Activated CD4-positive, alpha-beta T cell treated with anti-CD3 and anti-CD28 coated beads, Interleukin-2, amount 50 U/mL, for 16 hours (primary cell): Measurements from ENCODE around the gene DNAJB6.

Source experiments
- DNase-seq: peaks from one replicate; pipeline ENCODE4 v3.0.0-alpha.2; 2020

The DNAJB6 gene

DNA sequence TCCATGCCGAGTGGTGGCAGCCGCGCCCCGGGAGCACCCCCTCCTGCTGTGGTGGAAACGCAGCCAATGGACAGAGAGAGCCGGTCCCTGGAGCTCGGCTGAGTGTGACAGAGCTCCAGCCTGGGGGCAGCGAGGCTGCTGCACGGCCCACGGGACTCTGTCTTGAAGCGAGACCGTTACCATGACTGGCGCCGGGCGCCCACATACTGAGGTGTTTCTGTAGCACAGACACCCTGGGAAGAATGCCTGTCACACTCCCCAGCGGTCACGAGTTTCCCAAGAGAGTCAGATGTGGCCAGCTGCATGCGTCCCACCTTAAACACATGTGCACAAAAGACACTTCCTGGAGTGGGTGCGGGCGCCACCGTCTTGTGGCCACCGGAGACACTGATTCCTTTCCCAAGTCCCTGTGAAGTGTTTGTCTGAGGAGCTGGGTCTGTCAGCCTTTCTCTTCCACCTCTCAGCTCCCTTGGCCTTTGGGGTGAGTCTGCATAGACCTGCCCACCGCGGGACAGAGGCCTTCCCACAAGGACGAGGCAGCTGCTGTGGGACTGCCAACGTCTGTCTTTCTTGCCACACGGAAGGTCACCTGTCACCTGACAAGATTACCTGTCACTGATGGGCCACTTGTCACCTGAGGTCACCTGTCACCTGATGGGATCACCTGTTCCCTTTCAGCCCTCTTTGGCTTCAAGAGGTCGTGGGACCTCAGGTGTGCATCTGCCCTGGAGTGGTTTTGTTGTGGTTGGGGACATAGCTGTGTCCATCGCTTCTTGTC lies 94.6 kb downstream of the DNAJB6 start:
- DNase-seq: no peak

DNA sequence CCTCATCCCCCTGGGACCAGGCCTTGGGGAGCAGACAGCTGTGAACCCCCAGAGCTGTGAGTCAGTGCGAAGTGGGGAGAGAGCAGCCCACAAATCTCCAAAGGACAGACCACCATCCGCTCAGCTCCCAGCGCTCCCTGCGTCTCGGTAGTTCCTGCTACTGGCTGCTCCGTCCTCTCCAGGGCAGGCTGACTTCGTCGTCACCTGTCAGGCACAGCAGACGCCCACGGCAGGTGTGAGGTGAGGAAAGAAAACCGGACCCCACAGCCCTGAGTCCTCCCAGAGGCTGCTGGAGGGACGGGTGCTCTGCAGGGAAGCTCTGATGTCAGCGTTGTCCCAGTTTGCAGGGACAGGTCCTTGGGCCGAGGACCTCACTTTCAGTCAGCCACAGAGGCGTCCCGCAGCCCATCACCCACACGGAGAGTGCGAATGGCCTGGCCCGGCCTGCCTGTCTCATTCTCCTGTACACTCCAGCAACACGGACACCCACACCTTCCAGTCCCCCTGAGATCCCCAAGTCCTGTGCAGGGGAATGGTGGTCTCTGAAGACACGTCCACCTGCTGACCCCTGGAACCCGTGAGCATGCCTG lies 95.2 kb downstream of the DNAJB6 start:
- DNase-seq: no peak

DNA sequence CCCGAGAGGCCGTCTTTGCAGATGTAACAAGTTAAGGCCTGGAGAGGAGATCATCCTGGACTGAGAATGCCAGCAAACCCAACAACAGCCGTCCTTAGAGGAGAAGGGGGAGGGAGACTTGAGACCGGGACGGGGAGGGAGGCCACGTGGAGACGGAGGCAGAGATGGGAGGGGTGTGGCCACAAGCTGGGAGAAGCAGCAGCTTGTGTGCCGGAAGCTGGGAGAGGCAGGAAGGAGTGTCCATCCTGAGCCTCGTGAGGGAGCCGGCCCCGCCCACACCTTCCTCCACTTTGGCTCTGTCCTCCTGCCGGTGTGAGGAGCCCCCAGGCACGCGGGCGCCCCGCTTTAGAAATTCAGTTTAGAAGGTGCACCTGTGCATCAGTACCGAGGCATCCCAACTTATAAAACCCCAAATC lies 95.7 kb downstream of the DNAJB6 start:
- peak; percentile 8 for DNase-seq

DNA sequence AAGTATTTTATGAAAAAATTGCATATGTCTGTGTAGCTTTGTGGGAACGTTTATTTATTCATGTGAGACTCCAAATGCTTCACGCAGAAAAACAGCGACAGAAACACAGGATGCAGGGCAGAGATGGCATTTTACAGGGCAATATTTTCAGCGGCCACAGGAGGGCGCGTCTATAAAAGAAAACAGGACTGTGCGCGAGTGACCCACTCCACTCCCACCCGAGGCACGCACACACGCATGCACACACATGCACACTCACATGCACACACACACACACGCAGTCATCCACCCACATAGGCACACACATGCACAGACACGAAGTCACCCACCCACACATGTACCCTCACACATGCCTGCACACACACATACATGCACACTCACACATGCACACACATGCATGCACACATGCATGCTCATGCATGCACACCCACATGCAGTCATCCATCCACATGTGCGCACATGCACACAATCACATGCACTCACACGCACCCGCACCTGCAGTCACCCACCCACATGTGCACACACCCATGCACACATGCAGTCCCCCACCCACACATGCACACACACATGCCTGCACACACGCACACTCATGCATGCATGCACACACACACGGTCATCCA lies 96.3 kb downstream of the DNAJB6 start:
- peak; percentile 49 for DNase-seq

DNA sequence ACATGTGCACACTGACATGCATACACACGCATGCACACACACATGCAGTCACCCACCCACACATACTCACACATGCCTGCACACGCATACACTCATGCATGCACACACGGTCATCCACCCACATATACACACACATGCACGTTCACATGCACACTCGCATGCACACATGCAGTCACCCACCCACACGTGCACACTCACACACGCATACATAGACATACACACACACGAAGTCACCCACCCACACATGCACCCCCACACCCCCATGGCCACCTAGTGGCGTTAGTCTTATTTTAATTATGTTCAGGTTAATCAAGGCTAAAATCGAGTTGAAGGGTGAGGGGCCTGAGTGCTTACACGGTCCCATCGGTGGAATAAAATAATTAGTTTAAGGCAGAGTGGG lies 96.8 kb downstream of the DNAJB6 start:
- DNase-seq: no peak

DNA sequence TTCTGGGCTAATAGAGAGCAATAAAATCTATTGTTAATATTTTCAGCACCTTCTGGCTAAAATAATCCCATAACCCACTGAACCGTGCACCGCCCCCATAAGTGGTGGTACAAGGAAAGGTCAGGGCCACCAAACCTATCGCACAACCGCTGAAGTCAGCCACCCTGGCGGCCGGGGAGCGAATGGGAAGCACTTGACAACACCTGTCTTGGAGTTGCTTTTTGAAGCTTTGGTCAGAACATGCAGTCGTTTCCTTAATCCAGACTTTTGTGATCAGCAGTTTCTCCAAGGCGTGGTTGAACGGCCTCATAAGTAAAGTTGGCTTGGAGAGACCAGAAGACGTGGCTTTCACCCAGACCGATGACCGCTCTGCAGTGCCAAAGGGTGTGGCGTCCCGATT lies 97.4 kb downstream of the DNAJB6 start:
- no peak for DNase-seq

DNA sequence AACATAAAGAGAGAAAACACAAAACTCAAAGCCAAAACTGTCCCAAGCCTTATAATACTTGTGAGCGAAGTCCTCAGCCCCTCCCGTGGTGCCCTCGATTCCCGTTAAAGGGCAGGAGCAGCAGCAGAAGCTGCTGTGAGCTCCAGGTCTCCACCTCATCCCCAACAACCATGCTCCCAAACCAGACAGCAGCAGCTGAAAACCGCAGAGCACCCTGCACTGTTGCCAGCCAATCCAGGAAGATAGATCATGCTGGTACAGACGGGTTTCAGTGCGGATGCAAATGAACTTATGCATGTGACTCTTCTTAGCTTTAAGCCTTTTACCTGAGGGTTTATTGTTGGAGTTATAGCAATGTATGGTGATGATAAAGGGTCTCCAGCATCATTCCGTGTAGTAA lies 97.9 kb downstream of the DNAJB6 start:
- no peak for DNase-seq

DNA sequence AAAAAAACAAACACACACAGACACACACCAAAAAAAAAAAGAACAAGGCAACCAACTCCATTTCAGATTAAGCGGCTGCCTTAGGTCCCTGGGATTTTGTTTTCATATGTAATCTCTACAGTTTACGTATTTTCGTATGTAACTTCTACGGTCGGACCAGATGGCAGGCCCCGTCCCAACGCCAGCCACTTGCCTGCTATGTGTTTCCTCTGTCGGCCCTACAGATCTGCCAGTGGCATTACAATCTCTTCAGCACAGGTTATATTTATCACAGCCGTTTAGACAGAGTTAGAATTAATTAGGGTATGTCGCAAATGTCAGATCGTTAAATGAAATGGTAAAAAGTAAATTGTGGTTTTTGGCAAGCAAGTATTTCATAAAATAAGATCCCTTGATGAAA lies 99.3 kb downstream of the DNAJB6 start:
- DNase-seq: no peak

DNA sequence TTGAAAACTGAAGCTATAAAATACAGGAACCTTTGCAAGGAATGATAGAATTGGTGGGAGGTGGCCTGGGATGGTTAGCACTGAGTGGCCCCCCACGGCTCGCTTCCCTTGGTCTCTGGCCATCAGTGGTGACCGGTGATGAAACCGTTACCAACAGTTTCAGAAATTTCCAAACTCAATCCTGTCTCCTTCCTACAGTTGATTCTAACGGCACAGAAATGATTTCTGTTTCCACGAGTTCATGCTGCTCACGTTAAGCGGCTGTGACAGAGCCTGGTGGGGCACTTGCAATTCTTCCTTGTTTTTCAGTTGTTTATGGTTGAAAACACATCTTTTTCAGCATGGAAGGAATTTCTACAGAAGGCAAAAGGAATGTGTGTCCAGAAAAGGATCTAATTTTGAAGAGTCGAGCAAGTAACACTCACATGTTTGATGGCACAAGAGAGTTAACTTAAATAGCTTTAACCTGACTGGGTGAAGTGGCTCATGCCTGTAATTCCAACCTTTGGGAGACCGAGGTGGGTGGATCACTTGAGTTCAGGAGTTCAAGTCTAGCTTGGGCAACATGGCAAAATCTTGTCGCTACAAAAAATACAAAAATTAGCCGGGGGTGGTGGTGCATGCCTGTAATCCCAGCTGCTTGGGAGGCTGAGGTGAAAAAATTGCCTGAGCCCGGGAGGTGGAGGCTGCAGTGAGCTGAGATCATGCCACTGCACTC lies 100.1 kb downstream of the DNAJB6 start:
- DNase-seq: no peak

DNA sequence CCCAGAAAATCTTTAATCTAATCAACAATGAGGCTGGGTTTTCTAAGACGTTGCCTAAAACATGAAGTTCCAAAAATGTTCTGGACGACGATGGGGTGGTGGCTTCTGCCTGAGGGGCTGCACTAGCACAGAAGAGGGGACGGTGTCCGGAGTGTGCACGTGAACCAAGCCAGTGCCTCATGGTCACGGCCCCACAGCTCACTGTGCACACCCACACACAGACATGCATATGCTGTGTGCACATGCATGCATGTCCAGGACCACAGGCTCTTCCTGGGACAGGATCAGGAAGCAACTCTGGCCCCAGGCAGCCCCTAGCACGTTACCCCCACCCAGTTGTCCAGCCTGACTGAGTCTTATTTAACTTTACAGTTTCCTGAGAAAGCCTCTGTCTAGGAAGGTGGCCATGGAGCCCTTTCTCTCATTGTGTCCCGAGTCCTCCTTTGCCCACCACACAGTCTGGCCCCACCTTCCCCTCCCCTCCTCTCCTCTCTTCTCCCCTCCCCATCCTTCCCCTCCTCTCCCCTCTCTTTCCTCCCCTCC lies 100.8 kb downstream of the DNAJB6 start:
- DNase-seq: no peak

DNA sequence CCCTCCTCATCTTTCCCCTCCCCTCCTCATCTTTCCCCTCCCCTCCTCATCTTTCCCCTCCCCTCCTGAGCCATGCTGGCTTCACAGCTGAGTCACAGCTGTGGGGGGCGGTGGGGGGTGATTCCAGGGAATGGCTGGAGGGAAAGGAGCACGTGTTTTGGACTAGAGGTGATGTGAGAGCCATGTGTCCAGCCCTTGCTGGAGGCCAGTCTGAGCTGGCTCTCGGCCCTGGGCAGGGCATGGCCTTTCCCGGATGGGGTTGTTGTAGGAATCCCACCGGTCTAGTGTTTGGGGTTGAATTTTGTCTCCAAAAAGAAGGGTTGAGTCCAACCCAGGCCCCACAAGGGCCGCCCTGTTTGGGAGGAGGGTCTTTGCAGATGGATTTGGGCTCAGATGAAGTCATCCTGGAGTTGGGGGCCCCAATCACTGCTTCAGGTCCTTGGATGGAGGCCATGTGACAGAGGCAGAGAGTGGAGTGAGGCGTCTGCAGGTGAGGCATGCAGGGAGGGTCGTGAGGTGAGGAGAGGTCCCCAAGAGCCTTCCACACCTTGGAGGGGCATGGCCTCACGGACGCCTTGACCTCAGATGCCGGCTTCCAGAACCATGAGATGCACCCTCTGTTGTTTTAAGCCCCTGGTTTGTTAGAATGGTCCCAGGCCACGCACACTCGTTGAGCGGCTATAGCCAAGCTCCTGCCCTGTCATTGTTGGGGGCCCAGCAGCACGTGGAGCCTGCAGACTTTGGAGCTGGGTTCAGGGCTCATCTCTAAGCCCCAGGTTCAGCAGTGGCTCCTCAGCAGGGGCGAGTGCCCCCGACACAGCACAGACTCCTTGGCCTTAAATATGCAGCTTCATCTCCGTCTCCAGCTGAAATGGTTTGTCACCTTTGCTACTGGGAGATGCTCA lies 101.6 kb downstream of the DNAJB6 start:
- no peak for DNase-seq

DNA sequence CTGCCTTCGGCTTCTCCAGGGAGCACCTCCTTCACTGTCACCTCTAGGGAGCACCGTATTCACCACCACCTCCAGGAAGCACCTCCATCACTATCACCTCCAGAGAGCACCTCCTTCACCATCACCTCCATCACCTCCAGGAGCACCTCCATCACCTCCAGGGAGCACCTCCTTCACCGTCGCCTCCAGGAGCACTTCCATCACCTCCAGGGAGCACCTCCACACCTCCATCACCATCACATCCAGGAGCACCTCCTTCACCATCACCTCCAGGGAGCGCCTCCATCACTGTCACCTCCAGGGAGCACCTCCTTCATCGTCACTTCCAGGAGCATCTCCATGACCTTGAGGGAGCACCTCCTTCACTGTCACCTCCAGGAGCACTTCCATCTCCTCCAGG lies 102.3 kb downstream of the DNAJB6 start:
- DNase-seq: no peak

DNA sequence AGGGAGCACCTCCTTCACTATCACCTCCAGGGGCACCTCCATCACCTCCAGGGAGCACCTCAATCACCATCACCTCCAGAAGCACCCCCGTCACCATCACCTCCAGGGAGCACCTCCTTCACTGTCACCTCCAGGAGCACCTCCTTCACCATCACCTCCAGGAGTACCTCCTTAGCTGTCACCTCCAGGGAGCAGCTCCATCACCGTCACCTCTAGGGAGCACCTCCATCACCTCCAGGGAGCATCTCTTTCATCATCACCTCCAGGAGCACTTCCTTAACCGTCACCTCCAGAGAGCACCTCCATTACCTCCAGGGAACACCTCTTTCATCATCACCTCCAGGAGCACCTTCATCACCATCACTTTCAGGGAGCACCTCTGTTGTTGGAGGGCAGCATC lies 103.0 kb downstream of the DNAJB6 start:
- no peak for DNase-seq

DNA sequence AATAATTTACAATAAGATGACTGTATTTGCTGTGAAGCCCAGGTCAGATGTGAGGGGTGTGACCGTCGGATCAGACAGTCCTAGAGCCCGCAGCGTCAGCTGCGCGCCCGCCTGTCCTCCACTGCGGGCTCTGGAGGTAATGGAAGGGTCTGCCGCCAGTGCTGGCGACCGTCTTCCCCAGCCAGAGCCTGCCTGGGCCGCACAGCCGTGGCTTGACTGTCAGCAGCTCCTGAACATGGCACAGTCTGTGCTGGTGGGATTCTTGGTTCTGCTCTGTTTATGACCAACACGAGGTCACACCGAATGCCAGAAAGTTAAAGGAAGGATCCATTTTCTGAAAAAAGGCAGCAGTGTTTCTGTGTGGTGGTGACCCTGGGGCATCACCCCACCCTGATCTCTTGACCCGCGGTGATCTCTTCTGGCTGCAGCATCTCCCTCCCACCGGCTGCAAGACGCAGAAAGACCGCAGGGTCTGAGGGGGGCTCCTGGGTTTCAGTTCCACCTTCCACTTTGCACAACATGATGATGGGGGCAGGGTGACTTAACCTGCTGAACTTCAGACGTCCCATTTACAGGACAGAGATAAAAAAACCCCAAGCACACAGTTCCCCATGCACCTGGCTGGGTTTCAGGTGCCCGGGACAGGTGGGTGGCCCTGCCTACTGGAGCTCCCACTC lies 103.7 kb downstream of the DNAJB6 start:
- DNase-seq: no peak

DNA sequence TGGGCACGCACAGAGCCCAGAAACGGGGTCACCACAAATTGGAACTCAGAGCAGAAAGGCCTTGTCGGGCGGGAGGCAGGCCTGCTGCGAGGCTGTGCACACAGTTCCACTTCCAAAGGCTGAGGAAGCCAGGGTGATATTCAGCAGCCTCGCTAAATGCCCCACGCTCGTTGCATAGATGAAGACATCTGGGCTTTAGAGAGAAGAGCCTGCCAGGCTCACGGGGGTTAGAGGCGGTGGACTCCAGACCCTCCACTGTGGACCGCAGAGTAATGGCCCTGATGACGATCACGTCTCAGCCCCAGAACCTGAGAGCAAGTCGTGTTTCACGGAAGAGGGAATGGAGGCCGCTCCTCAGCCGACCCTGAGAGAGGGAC lies 104.2 kb downstream of the DNAJB6 start:
- no peak for DNase-seq

DNA sequence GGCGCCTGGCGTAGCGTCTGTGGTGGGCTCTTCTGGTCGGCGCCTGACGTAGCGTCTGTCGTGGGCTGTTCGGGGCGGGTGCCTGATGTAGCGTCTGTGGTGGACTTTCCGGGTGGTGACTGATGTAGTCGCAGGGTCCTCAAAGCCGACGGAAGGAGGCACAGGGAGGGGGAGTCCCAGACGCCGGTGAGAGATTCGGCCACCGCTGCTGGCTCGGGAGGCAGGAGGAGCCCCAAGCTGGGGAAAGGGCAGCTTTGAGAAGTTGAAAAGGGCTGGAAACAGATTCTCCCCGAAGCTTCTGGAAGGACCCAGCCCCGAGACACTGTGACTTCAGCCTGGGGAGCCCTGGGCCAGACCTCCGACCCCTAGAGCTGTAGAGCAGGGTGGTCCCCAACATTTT lies 105.7 kb downstream of the DNAJB6 start:
- DNase-seq: no peak

DNA sequence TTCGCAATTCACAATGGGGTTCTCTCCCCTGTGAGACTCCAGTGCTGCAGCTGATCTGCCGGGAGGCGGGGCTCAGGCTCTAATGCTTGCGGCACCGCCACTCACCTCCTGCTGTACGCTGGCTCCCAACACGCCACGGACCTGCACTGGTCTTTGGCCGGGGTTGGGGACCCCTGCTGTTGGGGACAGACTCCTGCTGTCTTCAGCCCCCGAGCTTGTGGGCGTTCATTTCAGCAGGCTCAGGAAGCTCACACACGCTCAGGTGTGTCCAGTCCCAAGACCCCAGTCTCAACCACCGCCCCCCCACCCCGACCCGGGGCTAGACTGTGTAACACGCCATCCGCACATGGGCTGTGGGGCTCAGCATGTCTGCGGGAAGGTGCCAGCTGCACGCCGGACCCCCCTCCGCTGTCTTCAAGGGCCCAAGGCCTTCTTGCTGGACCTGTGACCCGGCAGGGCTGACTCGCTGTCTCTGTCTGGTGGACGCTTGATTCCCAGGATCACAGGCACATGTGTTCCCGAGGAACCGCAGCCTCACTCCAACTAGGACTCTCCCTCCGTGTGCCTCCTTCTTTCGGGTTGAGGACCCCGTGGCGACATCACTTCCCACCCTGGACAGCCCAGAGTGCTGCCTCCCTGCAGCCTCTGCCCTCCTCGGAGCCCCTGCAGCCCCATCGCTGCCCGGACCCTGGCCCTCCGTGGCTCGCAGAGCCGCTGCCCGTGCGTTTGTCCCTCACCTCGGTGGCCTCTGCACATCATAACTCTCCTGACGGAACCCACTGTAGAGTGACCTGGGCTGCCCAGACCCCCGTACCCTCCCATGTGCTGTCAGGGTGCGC lies 106.4 kb downstream of the DNAJB6 start:
- no peak for DNase-seq

DNA sequence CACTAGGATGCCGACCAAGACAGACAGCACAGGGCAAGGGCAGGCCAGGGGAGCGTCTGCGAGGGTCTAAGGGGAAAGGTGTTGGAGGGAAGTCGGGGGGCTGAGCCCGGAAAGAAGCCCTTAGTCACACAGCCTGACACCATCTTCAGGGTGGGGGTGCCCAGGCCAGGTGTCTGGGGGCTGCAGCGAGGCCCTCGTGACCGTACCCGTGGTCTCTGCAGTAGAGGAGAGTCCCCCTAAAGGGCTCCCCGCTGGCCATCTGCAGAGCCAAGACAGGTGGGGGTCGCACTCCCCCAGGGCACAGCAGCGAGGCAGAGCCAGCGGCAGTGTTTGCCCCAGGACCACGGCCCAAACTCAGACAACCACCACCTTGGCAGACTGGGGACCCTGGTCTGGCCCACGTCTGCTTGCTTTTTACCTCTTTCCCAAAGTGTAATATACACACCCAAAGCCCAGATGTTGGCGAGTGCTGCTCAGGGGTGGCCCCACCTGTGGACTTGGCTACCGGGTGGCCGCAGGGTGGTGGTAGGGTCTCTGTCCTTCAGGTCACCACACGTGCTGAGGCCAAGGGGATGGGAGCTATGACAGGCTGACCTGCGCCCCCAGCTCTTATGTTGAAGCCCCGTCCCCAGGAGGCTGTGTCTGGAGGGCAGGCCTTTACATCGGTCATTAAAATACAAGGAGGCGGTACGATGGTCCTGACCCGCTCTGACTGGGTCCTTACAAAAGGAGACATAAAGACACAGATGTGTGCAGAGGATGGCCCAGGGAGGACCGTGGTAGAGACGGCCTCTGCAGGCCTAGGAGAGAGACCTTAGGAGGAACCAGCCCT lies 107.4 kb downstream of the DNAJB6 start:
- DNase-seq: no peak

DNA sequence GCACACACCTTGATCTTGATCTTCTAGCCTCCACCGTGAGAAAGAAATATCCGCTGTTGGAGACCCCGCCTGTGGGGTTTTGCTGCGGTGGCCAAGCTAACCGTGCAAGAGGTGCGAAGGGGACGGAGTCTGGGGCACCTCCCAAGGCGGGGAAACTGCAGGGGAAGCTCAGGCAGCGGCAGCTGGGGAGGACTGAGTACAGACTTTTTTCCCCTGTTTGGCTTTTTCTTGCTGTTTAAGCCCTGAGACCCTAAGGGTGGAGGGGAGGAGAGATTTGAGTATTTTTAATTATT lies 108.0 kb downstream of the DNAJB6 start:
- no peak for DNase-seq
